ENCODE data around the gene WT1. TPM values are rescaled to one million over a fixed set of nuclear protein-coding genes. Genes with fewer than 3 reads are reported as not detected.

Gene WT1
- total and polyA plus RNA-seq, 4 donors, result 0.15 to 0.87 TPM; not detected in 2

- Histone ChIP-seq H3K36me3 (ENCODE audit: control insufficient read depth in 1 of 2, insufficient read depth in 2 of 2, low read length in 1 of 2) (no peaks in the 10 kb centered on the region), H3K27me3 (ENCODE audit: control insufficient read depth in 1 of 2, insufficient read depth in 2 of 2, low read length in 1 of 2) (no peaks in the 10 kb centered on the region), H3K27ac (ENCODE audit: low read depth in 1 of 2, low read length in 2 of 2) (no peak overlapping the region), H3K4me3 (ENCODE audit: low read length in 2 of 2) (no peak overlapping the region), H3K4me1 (ENCODE audit: control insufficient read depth in 1 of 2, insufficient read depth in 2 of 2, low read length in 2 of 2) (no peaks in the 10 kb centered on the region), H3K9me3 (ENCODE audit: control insufficient read depth, low read length) (no peaks in the 10 kb centered on the region)
- intact Hi-C loops (cut with DNase I), result no loop called here
- DNase-seq (no peak), ATAC-seq (ENCODE audit: low FRiP score) (no peak)
- 46 to 48% methylated on average over 12 of the region's 12 CpGs for WGBS, 2 donors
Observed at GRCh38 chr11:32420937-32421901, 14.1 kb downstream of the WT1 start.

DNA sequence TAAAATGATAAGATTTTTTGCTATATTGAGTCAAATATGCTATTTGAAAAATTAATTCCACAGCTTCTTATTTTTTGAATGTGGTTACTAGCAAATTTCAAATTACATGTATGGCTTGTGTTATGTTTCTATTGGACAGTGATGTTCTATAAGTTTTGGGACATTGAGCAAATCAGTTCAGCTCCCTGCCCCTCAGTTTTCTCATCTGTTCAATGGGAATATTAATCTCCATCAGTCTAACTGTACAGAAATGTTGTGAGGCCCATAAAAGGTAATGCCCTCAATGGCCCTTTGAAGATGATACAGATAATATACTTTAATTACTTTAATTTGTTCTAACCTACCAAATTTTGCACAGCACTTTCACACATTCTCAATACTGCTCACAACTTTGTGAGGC is 15.2 kb downstream of the WT1 start:
- DNase-seq (no peak), ATAC-seq (ENCODE audit: low FRiP score) (no peak)
- intact Hi-C loops (cut with DNase I), result no loop called here
- Histone ChIP-seq H3K4me3 (ENCODE audit: low read length in 2 of 2) (no peak overlapping the region), H3K27ac (ENCODE audit: low read depth in 1 of 2, low read length in 2 of 2) (no peak overlapping the region), H3K27me3 (ENCODE audit: control insufficient read depth in 1 of 2, insufficient read depth in 2 of 2, low read length in 1 of 2) (no peaks in the 10 kb centered on the region), H3K9me3 (ENCODE audit: control insufficient read depth, low read length) (no peaks in the 10 kb centered on the region), H3K4me1 (ENCODE audit: control insufficient read depth in 1 of 2, insufficient read depth in 2 of 2, low read length in 2 of 2) (no peaks in the 10 kb centered on the region), H3K36me3 (ENCODE audit: control insufficient read depth in 1 of 2, insufficient read depth in 2 of 2, low read length in 1 of 2) (no peaks in the 10 kb centered on the region)

DNA sequence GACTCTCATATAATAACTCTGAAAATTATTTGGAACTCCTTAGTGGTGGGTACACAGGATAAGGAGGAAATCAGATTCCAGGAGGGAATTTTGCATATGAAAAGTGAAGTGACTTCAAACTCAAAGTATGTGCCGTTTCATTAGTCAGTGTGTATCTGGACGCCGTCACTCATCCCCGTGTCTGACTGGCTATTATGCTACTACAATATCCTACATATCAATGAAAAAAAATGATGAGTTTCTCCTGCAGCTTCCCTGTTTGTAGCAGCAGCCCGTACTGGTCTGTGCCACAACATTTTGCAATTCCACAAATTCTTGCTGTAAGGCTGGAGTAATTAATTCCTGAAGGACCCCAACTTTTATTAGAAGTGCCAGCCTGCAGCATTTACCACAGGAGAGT is 16.5 kb downstream of the WT1 start:
- no peaks in the 10 kb centered on the region for H3K4me1 ChIP-seq (ENCODE audit: control insufficient read depth in 1 of 2, insufficient read depth in 2 of 2, low read length in 2 of 2)
- intact Hi-C loops (cut with DNase I), result no loop called here
- no peaks in the 10 kb centered on the region for H3K27me3 ChIP-seq (ENCODE audit: control insufficient read depth in 1 of 2, insufficient read depth in 2 of 2, low read length in 1 of 2)
- 8 to 14% methylated on average over 5 of the region's 5 CpGs for WGBS, 2 donors
- DNase-seq (no peak), ATAC-seq (ENCODE audit: low FRiP score) (no peak)
- H3K36me3 ChIP-seq (ENCODE audit: control insufficient read depth in 1 of 2, insufficient read depth in 2 of 2, low read length in 1 of 2), result no peaks in the 10 kb centered on the region
- H3K4me3 ChIP-seq (ENCODE audit: low read length in 2 of 2), result no peak overlapping the region
- H3K27ac ChIP-seq (ENCODE audit: low read depth in 1 of 2, low read length in 2 of 2), result no peak overlapping the region
- H3K9me3 ChIP-seq (ENCODE audit: control insufficient read depth, low read length), result peaks cover 2% of the 10 kb centered on the region

- H3K36me3 ChIP-seq (ENCODE audit: control insufficient read depth in 1 of 2, insufficient read depth in 2 of 2, low read length in 1 of 2), result no peaks in the 10 kb centered on the region
- 72 to 73% methylated on average over 3 of the region's 3 CpGs for WGBS, 2 donors
- no peak overlapping the region for H3K4me3 ChIP-seq (ENCODE audit: low read length in 2 of 2)
- intact Hi-C loops (cut with DNase I), result no loop called here
- H3K27me3 ChIP-seq (ENCODE audit: control insufficient read depth in 1 of 2, insufficient read depth in 2 of 2, low read length in 1 of 2), result peaks cover 0 to 1% of the 10 kb centered on the region in 2 donors
- H3K9me3 ChIP-seq (ENCODE audit: control insufficient read depth, low read length), result peaks cover 2% of the 10 kb centered on the region
- no peaks in the 10 kb centered on the region for H3K4me1 ChIP-seq (ENCODE audit: control insufficient read depth in 1 of 2, insufficient read depth in 2 of 2, low read length in 2 of 2)
- no peak for DNase-seq
- no peak for ATAC-seq (ENCODE audit: low FRiP score)
- H3K27ac ChIP-seq (ENCODE audit: low read depth in 1 of 2, low read length in 2 of 2), result no peak overlapping the region
Observed at GRCh38 chr11:32417806-32418205, 17.5 kb downstream of the WT1 start.

DNA sequence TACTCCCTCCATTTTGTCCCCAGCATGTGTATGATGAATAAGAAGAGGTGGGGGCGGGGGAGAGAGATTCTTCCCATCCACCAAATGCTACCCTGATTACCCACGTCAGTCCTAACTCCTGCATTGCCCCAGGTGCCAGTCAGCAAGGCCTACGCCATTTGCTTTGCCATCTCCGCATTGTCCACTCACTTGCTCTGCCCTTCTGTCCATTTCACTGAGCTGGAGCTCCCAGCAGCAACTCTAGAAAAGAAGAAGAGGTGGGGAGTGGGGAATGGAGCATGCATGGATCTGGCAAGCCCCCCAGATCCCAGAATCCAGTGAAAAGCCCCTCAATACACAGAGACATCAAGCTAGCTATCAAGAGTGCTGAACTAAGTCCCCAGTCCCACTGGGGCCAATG is 19.0 kb downstream of the WT1 start:
- no peak overlapping the region for H3K4me3 ChIP-seq (ENCODE audit: low read length in 2 of 2)
- WGBS, 2 donors, result 86 to 88% methylated on average over 4 of the region's 4 CpGs
- no peaks in the 10 kb centered on the region for H3K4me1 ChIP-seq (ENCODE audit: control insufficient read depth in 1 of 2, insufficient read depth in 2 of 2, low read length in 2 of 2)
- ATAC-seq (ENCODE audit: low FRiP score) (no peak), DNase-seq (no peak)
- peaks cover 2% of the 10 kb centered on the region for H3K9me3 ChIP-seq (ENCODE audit: control insufficient read depth, low read length)
- H3K27ac ChIP-seq (ENCODE audit: low read depth in 1 of 2, low read length in 2 of 2), result no peak overlapping the region
- intact Hi-C loops (cut with DNase I), result no loop called here
- H3K36me3 ChIP-seq (ENCODE audit: control insufficient read depth in 1 of 2, insufficient read depth in 2 of 2, low read length in 1 of 2), result no peaks in the 10 kb centered on the region
- H3K27me3 ChIP-seq (ENCODE audit: control insufficient read depth in 1 of 2, insufficient read depth in 2 of 2, low read length in 1 of 2), result peaks cover 0 to 1% of the 10 kb centered on the region in 2 donors

DNA sequence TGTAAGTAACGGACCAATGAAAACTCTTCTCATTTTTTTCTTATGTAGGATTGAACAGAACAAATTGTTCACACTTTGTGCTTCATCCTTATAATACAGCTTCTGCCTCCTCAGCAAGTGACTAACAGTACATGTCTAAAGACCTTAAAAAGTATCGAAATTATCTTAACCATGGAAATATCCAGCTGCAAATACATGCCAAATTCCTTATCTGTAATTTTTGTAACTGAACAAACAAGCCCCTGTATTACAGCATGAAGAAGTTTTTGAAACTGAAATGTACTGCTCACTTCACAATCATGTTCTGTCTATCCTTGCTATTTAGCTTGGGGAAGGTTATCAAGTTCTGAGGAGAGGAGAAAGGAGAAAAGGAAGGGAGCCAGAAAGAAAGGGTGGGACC is 20.4 kb downstream of the WT1 start:
- peaks cover 0 to 1% of the 10 kb centered on the region in 2 donors for H3K27me3 ChIP-seq (ENCODE audit: control insufficient read depth in 1 of 2, insufficient read depth in 2 of 2, low read length in 1 of 2)
- DNase-seq, result no peak
- H3K36me3 ChIP-seq (ENCODE audit: control insufficient read depth in 1 of 2, insufficient read depth in 2 of 2, low read length in 1 of 2), result no peaks in the 10 kb centered on the region
- H3K4me3 ChIP-seq (ENCODE audit: low read length in 2 of 2), result no peak overlapping the region
- intact Hi-C loops (cut with DNase I), result no loop called here
- no peak overlapping the region for H3K27ac ChIP-seq (ENCODE audit: low read depth in 1 of 2, low read length in 2 of 2)
- no peak for ATAC-seq (ENCODE audit: low FRiP score)
- WGBS, 2 donors, result 45 to 58% methylated on average over 2 of the region's 2 CpGs
- H3K4me1 ChIP-seq (ENCODE audit: control insufficient read depth in 1 of 2, insufficient read depth in 2 of 2, low read length in 2 of 2), result no peaks in the 10 kb centered on the region
- peaks cover 2% of the 10 kb centered on the region for H3K9me3 ChIP-seq (ENCODE audit: control insufficient read depth, low read length)

GRCh38 chr11:32411942-32412615 is 23.3 kb downstream of the WT1 start:
- Histone ChIP-seq H3K4me1 (ENCODE audit: control insufficient read depth in 1 of 2, insufficient read depth in 2 of 2, low read length in 2 of 2) (no peaks in the 10 kb centered on the region), H3K27ac (ENCODE audit: low read depth in 1 of 2, low read length in 2 of 2) (no peak overlapping the region), H3K27me3 (ENCODE audit: control insufficient read depth in 1 of 2, insufficient read depth in 2 of 2, low read length in 1 of 2) (peaks cover 0 to 1% of the 10 kb centered on the region in 2 donors), H3K4me3 (ENCODE audit: low read length in 2 of 2) (no peak overlapping the region), H3K36me3 (ENCODE audit: control insufficient read depth in 1 of 2, insufficient read depth in 2 of 2, low read length in 1 of 2) (no peaks in the 10 kb centered on the region), H3K9me3 (ENCODE audit: control insufficient read depth, low read length) (peaks cover 2% of the 10 kb centered on the region)
- DNase-seq (no peak), ATAC-seq (ENCODE audit: low FRiP score) (no peak)
- intact Hi-C loops (cut with DNase I), result no loop called here
- 85 to 88% methylated on average over 12 of the region's 12 CpGs for WGBS, 2 donors

- H3K36me3 ChIP-seq (ENCODE audit: control insufficient read depth in 1 of 2, insufficient read depth in 2 of 2, low read length in 1 of 2), result no peaks in the 10 kb centered on the region
- no peaks in the 10 kb centered on the region for H3K27me3 ChIP-seq (ENCODE audit: control insufficient read depth in 1 of 2, insufficient read depth in 2 of 2, low read length in 1 of 2)
- no peak overlapping the region for H3K4me3 ChIP-seq (ENCODE audit: low read length in 2 of 2)
- no peak overlapping the region for H3K27ac ChIP-seq (ENCODE audit: low read depth in 1 of 2, low read length in 2 of 2)
- no peaks in the 10 kb centered on the region for H3K9me3 ChIP-seq (ENCODE audit: control insufficient read depth, low read length)
- ATAC-seq (ENCODE audit: low FRiP score) (no peak), DNase-seq (no peak)
- intact Hi-C loops (cut with DNase I), result no loop called here
- WGBS, 2 donors, result 83 to 84% methylated on average over 4 of the region's 4 CpGs
- no peaks in the 10 kb centered on the region for H3K4me1 ChIP-seq (ENCODE audit: control insufficient read depth in 1 of 2, insufficient read depth in 2 of 2, low read length in 2 of 2)
Observed at GRCh38 chr11:32405592-32405991, 29.7 kb downstream of the WT1 start.

GRCh38 chr11:32402836-32403235 is 32.5 kb downstream of the WT1 start:
- intact Hi-C loops (cut with DNase I), result no loop called here
- Histone ChIP-seq H3K27ac (ENCODE audit: low read depth in 1 of 2, low read length in 2 of 2) (no peak overlapping the region), H3K9me3 (ENCODE audit: control insufficient read depth, low read length) (peaks cover 5% of the 10 kb centered on the region), H3K36me3 (ENCODE audit: control insufficient read depth in 1 of 2, insufficient read depth in 2 of 2, low read length in 1 of 2) (no peaks in the 10 kb centered on the region), H3K4me1 (ENCODE audit: control insufficient read depth in 1 of 2, insufficient read depth in 2 of 2, low read length in 2 of 2) (no peaks in the 10 kb centered on the region), H3K4me3 (ENCODE audit: low read length in 2 of 2) (no peak overlapping the region), H3K27me3 (ENCODE audit: control insufficient read depth in 1 of 2, insufficient read depth in 2 of 2, low read length in 1 of 2) (no peaks in the 10 kb centered on the region)
- ATAC-seq (ENCODE audit: low FRiP score) (no peak), DNase-seq (no peak)
- WGBS, 2 donors, result 63 to 69% methylated on average over 2 of the region's 2 CpGs

All from aorta (tissue), 5 donors.